ENCODE measurements around the gene DOC2B.

DOC2B gene

GRCh38 chr17:180381-181244 lies 837 bp downstream of the DOC2B start:
- TF ChIP-seq CTCF (IDR thresholded peaks at IDR 0.05; ENCODE audit: extremely low read depth, missing control alignments), result no peak
- no peak for DNase-seq (ENCODE audit: low spot score)

- no peak for DNase-seq (ENCODE audit: low spot score)
- no peak for TF ChIP-seq CTCF (IDR thresholded peaks at IDR 0.05; ENCODE audit: extremely low read depth, missing control alignments)
Observed at GRCh38 chr17:179781-180380, 1.6 kb downstream of the DOC2B start.

- DNase-seq (ENCODE audit: low spot score), result no peak
- TF ChIP-seq CTCF (IDR thresholded peaks at IDR 0.05; ENCODE audit: extremely low read depth, missing control alignments), result no peak
Observed at GRCh38 chr17:179066-179432, 2.4 kb downstream of the DOC2B start.

GRCh38 chr17:178292-179065 lies 3.0 kb downstream of the DOC2B start:
- DNase-seq (ENCODE audit: low spot score), result no peak
- no peak for TF ChIP-seq CTCF (IDR thresholded peaks at IDR 0.05; ENCODE audit: extremely low read depth, missing control alignments)

- no peak for DNase-seq (ENCODE audit: low spot score)
- no peak for TF ChIP-seq CTCF (IDR thresholded peaks at IDR 0.05; ENCODE audit: extremely low read depth, missing control alignments)
Observed at GRCh38 chr17:177762-178161, 3.7 kb downstream of the DOC2B start.

GRCh38 chr17:177155-177554 lies 4.3 kb downstream of the DOC2B start:
- no peak for DNase-seq (ENCODE audit: low spot score)
- no peak for TF ChIP-seq CTCF (IDR thresholded peaks at IDR 0.05; ENCODE audit: extremely low read depth, missing control alignments)

All from GM20000 (cell line).